Measurements from ENCODE around the gene ZNF383. TPM values are rescaled to one million over a fixed set of nuclear protein-coding genes. Genes with fewer than 3 reads are reported as not detected.
"Not testable (repeated sequence)": the region's sequence is repeated elsewhere in the genome, so short reads cannot be mapped to it uniquely, and the experiment has no call there.

Gene ZNF383
- total RNA-seq, 1 donor from 2014 or later, result 12.7 TPM

DNA sequence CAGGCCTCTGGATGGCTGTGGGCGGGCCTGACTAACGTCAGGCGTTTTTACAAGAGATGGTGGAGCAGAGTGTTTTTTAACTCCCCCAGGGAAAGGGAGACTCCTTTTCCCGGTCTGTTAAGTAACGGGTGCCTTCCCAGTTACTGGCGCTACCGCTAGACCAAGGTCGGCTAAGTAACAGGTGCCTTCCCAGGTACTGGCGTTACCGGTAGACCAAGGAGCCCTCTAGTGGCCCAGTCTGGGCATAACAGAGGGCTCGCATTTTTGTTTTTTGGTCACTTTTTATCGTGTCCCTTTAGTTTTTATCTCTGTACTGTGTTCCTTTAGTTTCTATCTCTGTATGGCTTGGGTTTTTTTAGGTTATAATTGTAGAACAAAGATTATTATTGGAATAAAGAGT, 10.0 kb downstream of the ZNF383 start:
- peak; percentile 23 for DNase-seq (ENCODE audit: low spot score, unreplicated experiment)
- Mint-ChIP-seq H3K27me3 (no peaks in the 10 kb centered on the region), H3K9me3 (ENCODE audit: low read depth) (peaks cover 28% of the 10 kb centered on the region), H3K36me3 (ENCODE audit: insufficient read depth) (peaks cover 51% of the 10 kb centered on the region), H3K4me3 (ENCODE audit: low read depth) (no peak overlapping the region), H3K27ac (no peak overlapping the region), H3K4me1 (ENCODE audit: low read depth) (no peaks in the 10 kb centered on the region)
- TF ChIP-seq CTCF (IDR thresholded peaks at IDR 0.05; ENCODE audit: unreplicated experiment), result peak; percentile 62

DNA sequence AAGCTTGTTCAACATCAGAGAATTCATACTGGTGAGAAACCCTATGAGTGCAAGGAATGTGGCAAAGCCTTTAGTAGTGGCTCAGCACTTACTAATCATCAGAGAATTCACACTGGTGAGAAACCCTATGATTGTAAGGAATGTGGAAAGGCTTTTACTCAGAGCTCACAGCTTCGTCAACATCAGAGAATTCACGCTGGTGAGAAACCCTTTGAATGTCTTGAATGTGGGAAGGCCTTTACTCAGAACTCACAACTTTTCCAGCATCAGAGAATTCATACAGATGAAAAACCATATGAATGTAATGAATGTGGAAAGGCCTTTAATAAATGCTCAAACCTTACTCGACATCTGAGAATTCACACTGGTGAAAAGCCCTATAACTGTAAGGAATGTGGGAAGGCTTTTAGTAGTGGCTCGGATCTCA, 25.2 kb downstream of the ZNF383 start:
- no peak for TF ChIP-seq CTCF (IDR thresholded peaks at IDR 0.05; ENCODE audit: unreplicated experiment)
- peaks cover 69% of the 10 kb centered on the region for H3K36me3 Mint-ChIP-seq (ENCODE audit: insufficient read depth)
- peaks cover 49% of the 10 kb centered on the region for H3K9me3 Mint-ChIP-seq (ENCODE audit: low read depth)
- no peak overlapping the region for H3K4me3 Mint-ChIP-seq (ENCODE audit: low read depth)
- no peak for DNase-seq (ENCODE audit: low spot score, unreplicated experiment)
- no peaks in the 10 kb centered on the region for H3K4me1 Mint-ChIP-seq (ENCODE audit: low read depth)
- no peaks in the 10 kb centered on the region for H3K27me3 Mint-ChIP-seq
- H3K27ac Mint-ChIP-seq, result no peak overlapping the region

DNA sequence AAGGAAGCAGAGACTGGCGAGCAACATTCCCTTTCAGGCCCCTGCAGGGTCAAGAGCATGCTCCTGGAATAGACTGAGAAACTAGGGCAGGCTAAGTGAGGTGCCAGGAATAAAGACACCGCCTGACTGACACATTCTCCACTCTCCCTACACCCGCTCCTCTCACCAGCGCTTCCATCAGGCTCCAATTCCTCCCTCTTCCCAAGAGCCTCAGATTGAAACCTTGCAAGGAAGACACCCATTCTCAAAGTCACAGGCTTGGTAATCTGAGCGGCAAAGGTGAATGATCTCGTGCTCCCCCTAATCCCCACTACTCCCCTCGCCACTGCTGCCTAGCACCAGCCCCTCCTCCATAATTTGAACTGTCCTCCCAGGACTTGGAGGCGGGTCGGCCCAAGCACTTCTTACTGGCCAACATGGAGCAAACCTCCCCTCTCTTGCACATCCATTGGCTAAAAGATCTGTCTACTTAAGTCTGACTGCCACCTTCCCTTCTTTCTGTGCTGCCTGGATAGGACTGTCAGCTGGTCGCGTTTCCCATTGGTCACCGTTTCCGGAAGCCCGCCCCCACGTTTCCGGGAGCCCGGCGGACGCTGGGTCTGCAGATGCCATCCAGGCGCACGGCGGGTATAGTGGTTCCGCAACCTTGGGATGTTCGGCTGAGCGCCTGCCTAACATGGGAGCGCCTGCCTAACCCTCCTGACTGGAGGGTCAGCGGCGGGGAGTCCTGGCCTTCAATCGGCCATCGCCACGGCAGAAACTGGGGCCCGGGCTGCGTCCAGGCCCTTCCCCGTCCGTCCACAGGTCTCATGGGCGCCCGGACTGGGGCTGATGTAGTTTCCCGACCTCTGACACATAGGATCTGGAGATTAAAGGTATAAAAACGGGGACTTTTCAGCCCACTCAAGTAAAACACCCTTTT, 33.6 kb downstream of the ZNF383 start:
- no peak overlapping the region for H3K4me3 Mint-ChIP-seq (ENCODE audit: low read depth)
- no peaks in the 10 kb centered on the region for H3K27me3 Mint-ChIP-seq
- DNase-seq (ENCODE audit: low spot score, unreplicated experiment), result no peak
- peaks cover 40% of the 10 kb centered on the region for H3K9me3 Mint-ChIP-seq (ENCODE audit: low read depth)
- H3K36me3 Mint-ChIP-seq (ENCODE audit: insufficient read depth), result peaks cover 5% of the 10 kb centered on the region
- TF ChIP-seq CTCF (IDR thresholded peaks at IDR 0.05; ENCODE audit: unreplicated experiment), result no peak
- H3K4me1 Mint-ChIP-seq (ENCODE audit: low read depth), result no peaks in the 10 kb centered on the region
- H3K27ac Mint-ChIP-seq, result no peak overlapping the region

- H3K27me3 Mint-ChIP-seq; H3K27ac Mint-ChIP-seq; H3K4me1 Mint-ChIP-seq (ENCODE audit: low read depth); H3K36me3 Mint-ChIP-seq (ENCODE audit: insufficient read depth); DNase-seq (ENCODE audit: low spot score, unreplicated experiment); H3K4me3 Mint-ChIP-seq (ENCODE audit: low read depth): not testable (repeated sequence)
- H3K9me3 Mint-ChIP-seq (ENCODE audit: low read depth), result peaks cover 18% of the 10 kb centered on the region
Measured at GRCh38 chr19:37263028-37263427, 45.0 kb downstream of the ZNF383 start.

- H3K36me3 Mint-ChIP-seq (ENCODE audit: insufficient read depth); H3K4me3 Mint-ChIP-seq (ENCODE audit: low read depth); DNase-seq (ENCODE audit: low spot score, unreplicated experiment); H3K4me1 Mint-ChIP-seq (ENCODE audit: low read depth); H3K27me3 Mint-ChIP-seq; H3K27ac Mint-ChIP-seq; H3K9me3 Mint-ChIP-seq (ENCODE audit: low read depth): not testable (repeated sequence)
Measured at GRCh38 chr19:37267005-37267404, 49.0 kb downstream of the ZNF383 start.

GRCh38 chr19:37267755-37268154, 49.7 kb downstream of the ZNF383 start:
- H3K9me3 Mint-ChIP-seq (ENCODE audit: low read depth); H3K4me3 Mint-ChIP-seq (ENCODE audit: low read depth); H3K36me3 Mint-ChIP-seq (ENCODE audit: insufficient read depth); H3K4me1 Mint-ChIP-seq (ENCODE audit: low read depth); DNase-seq (ENCODE audit: low spot score, unreplicated experiment); H3K27me3 Mint-ChIP-seq: not testable (repeated sequence)
- peak overlapping the region; percentile 62 for H3K27ac Mint-ChIP-seq

DNA sequence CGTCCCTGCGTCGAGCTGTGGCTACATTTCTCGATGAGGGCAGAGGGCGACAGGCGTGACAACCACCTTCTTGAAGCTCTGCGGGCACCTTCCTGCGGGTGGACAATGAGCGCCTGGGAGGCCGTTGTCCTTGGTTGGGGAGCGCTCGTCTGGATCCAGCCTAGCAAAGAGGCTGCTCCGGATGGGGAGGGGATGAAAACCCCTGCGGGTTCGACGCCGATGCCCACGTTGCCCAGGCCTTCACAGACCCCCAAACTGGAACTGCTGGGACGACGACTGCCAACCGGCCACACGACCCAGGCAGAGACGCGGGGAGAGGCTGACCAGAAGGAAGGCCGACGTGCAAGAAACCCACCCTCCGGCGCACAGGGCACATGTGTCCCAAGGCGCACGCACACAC, 62.6 kb downstream of the ZNF383 start:
- H3K4me3 Mint-ChIP-seq (ENCODE audit: low read depth); DNase-seq (ENCODE audit: low spot score, unreplicated experiment); H3K27ac Mint-ChIP-seq: not testable (repeated sequence)

GRCh38 chr19:37284020-37284419, 66.0 kb downstream of the ZNF383 start:
- H3K36me3 Mint-ChIP-seq (ENCODE audit: insufficient read depth); DNase-seq (ENCODE audit: low spot score, unreplicated experiment); H3K27ac Mint-ChIP-seq; H3K27me3 Mint-ChIP-seq; H3K9me3 Mint-ChIP-seq (ENCODE audit: low read depth); H3K4me3 Mint-ChIP-seq (ENCODE audit: low read depth); H3K4me1 Mint-ChIP-seq (ENCODE audit: low read depth): not testable (repeated sequence)

More for the DNA sequence above, 62.6 kb downstream of the ZNF383 start:
- H3K4me1 Mint-ChIP-seq (ENCODE audit: low read depth); H3K9me3 Mint-ChIP-seq (ENCODE audit: low read depth); H3K27me3 Mint-ChIP-seq; H3K36me3 Mint-ChIP-seq (ENCODE audit: insufficient read depth): not testable (repeated sequence)

- DNase-seq (ENCODE audit: low spot score, unreplicated experiment); H3K4me1 Mint-ChIP-seq (ENCODE audit: low read depth); H3K27ac Mint-ChIP-seq; H3K27me3 Mint-ChIP-seq; H3K9me3 Mint-ChIP-seq (ENCODE audit: low read depth); H3K36me3 Mint-ChIP-seq (ENCODE audit: insufficient read depth); H3K4me3 Mint-ChIP-seq (ENCODE audit: low read depth): not testable (repeated sequence)
Measured at GRCh38 chr19:37289229-37289628, 71.2 kb downstream of the ZNF383 start.

All from progenitor cell of endocrine pancreas (in vitro differentiated cells).